Stimulated activated CD8-positive, alpha-beta memory T cell treated with anti-CD3 and anti-CD28 coated beads, Interleukin-15, amount 100 ng/mL, for 48 hours (primary cell): ENCODE measurements around the gene TMEM95.
A peak's percentile ranks its signal among the peaks of the same experiment; 100 is the strongest.

Source experiments
- DNase-seq, 2 donors: peaks; one replicate each; pipeline ENCODE4 v3.0.0-alpha.2; 2020; ENCODE audit warnings: low read depth in 2 of 2

Gene TMEM95, protein sequence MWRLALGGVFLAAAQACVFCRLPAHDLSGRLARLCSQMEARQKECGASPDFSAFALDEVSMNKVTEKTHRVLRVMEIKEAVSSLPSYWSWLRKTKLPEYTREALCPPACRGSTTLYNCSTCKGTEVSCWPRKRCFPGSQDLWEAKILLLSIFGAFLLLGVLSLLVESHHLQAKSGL

DNA sequence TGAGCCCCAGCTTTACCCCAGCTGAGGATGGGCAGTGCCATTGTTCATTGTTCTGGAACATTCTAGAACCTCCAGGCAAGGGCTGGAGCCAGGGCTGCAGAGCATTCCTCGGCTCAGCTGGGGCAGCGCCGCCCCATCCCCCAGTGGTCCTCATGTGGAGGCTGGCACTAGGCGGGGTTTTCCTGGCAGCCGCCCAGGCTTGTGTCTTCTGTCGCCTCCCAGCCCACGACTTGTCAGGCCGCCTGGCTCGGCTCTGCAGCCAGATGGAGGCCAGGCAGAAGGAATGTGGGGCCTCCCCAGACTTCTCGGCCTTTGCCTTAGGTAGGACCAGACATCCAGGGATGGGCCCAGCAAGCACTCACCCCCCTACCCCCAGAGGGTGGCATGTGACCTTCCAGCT, at the start of gene TMEM95:
TSS of gene TMEM95 (plus strand) at position 104 of the 400 bp plus-strand sequence. CDS start at position 153, 49 bp downstream.
- DNase-seq = no peak

DNA sequence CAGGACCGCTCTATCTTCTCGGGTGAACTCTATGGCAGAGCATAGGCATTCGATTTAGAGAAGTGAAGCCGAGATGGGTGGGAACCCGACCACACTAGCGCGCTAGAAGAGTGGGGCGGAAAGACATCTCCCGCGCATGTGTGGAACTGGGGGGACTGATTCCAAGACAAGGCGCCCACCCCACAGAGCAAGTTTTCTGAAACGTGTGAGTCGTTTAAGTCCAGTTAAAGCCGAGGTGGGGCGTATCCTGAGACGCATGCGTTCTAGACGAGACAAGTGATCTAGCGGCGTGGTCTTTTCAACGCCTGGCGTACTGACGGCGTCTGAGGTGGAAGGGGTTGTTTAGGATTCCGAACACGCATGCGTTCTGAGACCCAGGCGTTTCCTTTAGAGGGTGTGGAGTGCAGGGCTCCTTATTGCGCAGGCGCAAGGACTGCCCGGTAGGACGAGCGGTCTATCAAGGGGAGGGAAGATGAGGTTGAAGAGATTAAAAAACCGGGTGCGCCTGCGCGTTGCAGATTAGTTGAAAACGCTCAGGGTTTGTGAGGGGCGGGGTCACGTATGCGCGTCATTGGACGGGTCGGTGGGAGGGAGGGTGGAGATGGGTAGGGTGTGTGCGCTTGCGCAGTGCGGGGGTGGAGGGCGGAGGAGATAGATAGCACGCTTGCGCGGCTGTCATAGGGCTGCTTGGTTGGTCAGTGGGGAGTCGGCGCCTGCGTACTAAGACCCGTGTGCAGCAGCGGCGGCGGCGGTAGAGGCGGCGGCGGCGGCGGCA, 47.9 kb upstream of the TMEM95 start, which contains the start of gene EIF5A:
TSS of gene EIF5A (plus strand) at position 718 of the 775 bp plus-strand sequence. CDS start 2,008 bp downstream, outside the sequence.
- DNase-seq = peak; percentile 100

DNA sequence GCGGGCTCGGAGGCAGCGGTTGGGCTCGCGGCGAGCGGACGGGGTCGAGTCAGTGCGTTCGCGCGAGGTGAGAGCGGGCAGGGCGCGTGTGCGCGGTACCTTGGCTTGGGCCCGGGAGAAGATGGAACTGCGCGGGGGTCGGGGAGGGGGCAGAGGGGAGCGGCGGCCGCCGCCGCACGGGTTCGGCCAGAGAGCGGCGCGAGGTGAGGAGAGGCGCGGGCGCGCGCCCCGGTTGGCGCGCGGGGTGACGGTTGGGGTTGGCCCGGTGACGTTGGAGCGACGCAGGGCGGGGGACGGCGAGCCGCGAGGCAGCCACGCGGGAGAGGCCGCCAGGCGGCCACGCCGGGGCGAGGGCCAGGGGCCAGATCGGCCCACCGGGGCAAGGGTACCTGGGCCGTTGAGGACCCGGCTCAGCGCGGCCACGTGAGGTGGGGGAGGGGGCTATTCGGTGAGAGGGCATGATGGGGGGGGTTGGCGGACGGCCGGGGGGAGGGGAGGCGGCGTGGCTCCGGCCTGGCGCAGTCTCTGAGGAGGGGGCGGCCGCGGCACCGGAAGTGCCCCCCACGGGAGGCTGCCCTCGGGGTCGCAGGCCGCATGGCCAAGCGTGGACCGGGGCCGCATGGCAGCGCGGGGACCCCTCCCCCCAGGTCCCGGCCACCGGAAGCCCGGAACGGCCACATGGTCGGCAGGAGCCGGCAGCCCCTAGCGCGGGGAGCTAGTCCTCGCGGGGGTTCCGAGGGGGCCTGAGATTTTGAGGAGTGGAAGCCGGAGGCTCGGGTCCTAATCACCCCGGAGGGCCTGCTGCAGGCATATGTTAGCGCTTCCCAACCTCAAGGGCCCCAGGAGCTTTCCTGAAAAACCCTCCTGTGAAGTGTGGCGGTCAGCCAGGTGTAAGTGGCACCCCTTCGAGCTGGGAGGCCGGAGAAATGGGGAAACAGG, 47.0 kb upstream of the TMEM95 start:
- no peak for DNase-seq

DNA sequence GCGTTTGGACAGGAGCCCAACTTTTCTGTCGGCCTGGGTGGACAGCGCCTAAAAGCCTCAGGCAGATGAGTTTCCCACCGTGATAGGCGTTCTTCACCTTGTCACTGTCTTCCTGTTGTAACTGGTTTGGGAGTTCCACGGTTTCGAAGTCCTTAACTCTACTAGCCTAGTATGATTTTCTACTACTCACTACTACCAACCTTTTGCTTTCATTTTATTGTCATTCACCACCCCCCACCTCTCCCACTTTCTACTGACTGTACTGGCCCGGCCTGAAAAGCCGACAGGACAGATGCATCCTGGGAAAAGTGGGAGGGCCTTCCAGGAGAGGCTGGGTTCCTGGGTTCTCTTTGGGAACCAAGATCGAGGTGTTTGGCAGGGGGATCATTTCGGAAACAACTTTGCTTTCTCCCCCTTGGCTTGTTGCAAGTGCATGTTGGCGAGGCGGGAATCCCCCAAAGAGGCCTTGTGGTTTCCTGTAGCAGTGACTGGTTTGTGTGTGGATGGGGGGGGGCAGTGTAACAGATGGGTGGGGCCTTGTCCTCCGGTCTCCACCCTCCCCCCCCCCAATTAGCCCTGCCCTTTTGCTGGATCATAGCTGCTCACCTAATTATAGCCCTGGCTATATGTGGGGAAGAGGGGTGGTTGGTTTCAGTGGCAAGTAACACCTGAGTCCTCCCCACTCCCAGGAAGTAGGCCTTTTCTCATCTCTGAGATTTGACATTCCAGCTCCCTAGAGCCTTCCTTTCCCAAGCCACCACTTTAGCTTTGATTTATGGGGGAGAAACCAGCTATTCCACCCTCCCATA, 46.1 kb upstream of the TMEM95 start:
- peak; percentile 74 for DNase-seq

DNA sequence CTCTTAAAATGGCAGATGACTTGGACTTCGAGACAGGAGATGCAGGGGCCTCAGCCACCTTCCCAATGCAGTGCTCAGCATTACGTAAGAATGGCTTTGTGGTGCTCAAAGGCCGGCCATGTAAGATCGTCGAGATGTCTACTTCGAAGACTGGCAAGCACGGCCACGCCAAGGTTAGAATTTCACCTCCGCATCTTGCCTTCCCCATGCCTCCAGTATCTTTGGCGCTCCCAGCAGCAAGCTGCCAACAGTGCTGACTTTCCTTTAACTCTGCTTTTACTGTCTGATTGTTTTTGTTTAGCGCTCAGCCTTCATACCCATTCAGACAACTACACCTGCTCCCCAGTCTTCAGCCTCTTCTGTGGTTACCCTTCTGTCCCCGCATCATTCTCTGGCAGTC, 45.3 kb upstream of the TMEM95 start:
- no peak for DNase-seq

DNA sequence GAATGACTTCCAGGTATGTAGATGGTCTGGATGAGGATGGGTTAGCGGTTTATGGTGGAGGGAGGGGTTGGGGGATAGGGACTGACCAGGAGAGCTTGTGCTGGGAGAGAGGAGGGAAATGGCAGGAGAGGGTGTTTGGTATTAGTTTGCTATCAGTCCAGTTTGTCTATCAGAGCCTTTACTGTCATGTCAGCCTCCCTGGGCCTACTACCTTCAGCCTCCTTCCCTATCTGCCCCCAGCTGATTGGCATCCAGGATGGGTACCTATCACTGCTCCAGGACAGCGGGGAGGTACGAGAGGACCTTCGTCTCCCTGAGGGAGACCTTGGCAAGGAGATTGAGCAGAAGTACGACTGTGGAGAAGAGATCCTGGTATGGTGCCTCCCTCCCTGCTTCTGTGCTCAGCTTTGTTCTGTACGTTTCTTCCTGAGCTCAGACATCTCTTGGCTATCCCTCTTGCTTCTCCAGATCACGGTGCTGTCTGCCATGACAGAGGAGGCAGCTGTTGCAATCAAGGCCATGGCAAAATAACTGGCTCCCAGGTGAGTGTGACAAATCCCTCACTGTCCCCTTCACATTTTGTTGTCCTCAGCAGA, 43.7 kb upstream of the TMEM95 start:
- DNase-seq = no peak

DNA sequence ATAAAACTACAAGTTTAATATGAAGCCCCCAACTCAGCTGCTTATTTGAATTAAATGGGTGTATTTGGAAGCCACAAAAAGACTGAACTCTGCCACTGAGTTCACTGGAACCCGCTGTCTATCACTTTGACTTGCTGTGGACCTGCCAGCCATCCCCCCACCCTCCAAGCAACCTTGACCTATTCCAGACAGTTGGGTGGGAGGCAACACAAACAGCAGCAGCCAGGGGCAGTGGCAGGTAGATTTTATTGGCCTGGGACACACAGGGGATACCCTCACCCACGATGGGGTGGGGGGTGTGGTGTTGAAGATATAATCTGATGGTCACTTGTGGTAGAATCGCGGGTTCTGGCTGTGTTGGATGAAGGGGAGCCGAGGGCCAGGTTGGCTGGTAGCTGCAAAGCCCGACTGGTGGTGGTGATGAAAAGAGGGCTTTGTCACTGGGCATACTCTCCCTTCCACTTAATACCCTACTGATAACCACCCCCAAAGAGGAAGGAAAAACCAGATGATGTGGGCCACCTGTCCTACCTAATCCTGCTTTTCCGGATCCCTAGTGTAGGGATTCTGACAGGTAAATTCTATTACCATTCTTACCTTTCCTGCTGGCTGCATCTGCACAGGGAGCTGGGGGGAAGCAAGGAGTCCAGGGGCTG, 42.4 kb upstream of the TMEM95 start:
- no peak for DNase-seq

DNA sequence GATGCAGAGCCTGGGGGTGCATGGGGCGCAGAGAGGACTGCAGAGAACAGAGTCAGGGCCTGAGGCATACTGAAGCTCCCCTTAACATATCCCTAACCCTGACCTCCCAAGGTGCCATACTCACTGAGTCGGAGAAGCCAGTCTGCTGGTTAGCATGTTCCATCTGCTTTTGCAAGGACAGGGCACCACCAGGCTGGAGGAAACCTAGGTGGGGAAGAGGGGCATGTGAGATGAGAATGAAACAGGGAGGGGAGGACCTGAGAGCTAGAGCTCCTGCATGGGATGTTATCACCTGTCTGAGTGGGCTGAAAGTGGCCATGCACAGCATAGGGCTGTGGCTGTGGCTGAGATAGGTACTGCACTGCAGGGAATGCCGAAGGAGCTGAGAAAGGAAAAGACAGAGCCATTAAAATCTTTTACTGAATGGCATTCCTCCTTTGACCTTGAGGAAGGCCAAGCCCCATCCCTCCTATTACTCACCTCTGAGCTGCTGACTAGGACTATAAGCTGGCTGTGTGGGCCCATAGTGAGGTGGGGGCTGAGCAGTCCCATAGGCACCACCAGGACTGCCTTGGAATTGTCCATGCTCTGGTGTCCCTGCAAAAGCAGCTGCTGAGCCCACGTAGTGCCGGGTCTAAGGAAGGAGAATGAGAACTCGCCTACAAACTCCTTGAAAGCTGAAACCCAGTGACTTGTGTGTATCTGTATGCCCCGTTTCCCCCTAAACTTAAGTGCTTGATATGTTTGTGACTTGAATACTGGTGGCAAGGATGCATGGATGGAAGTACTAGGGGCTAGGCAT, 41.7 kb upstream of the TMEM95 start:
- DNase-seq = no peak

DNA sequence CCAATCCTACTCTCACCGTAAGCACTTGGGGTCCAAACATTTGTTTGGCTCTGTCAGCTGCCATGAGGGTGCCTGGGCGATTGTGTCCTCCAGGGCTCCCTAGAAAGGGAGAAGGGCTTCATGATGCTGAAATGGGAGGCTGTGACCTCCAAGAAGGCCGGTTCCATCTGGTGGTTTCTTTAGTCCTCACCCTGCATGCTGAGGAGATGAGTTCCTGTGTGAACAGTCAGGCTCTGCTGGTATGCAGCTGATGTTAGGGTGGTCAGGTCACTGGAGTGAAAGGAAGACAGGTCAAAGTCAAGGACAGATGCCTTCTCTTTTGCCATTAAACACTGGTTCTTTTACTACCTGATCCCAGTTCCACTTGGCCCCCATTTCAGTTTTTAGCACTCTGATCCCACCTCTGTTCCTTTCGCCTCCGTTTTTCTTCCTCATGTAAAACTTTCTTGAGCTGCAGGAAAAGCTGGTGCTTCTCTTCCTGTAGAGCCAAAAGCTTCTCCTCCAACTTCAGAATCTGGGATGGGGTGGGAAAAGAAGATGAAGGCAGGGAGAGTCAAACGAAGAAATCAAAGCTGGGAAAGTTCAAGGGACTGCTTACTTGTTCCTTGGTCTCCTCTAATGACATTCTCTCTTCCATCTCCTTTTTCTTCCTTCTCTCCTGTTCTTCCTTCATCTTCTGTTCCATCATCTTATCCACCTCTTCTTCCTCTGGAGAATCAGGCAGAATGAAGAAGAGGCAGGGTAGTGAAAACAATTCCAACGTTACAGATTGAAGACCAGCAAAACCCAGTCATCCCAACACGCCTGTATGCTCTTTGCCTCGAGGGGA, 40.9 kb upstream of the TMEM95 start:
- no peak for DNase-seq

DNA sequence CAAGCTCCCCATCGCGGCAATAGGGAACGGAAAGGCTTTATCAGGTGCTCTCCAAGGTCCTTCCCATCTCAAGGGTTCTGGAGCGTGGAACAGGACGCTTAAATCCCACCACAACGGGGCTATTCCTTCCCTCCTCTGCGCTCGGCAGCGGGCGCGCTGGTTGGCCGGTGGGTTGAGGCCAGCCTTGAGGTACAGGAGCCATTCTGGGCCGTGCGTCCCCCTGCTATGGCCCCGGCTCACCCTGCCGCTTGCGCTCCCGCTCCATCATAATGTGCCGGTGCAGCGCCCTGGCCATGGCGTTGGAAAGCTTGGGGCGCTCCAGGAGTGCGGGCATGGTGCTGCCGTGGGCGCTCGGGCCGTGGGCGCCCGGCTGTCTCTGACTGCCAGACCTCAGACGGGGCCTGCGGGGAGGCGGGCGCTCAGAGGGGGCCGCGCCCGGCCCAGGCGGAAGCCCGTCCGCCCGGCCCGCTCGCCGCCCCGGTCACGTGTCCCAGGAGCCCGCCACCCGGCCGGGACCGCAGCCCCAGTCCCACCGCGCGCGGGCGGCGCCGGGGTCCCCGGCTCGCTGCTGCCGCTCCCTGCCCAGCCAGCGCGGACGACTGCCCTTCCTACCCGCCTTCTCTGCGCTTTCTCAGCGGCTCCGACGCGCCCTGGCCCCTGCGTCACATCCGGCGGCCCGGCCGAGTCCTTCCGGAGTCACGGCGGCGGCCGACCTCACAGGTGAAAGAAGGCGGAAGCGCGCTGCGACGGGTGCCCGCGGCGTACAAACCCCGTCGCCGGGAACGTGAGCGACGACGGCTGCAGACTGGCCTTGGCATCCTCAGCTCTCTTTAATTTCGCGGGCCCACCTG, 40.0 kb upstream of the TMEM95 start, which contains the start of gene GPS2:
TSS of gene GPS2 (minus strand) at position 642 of the 851 bp plus-strand sequence. CDS start at position 334, 308 bp downstream.
- peak; percentile 89 to 91 for DNase-seq

DNA sequence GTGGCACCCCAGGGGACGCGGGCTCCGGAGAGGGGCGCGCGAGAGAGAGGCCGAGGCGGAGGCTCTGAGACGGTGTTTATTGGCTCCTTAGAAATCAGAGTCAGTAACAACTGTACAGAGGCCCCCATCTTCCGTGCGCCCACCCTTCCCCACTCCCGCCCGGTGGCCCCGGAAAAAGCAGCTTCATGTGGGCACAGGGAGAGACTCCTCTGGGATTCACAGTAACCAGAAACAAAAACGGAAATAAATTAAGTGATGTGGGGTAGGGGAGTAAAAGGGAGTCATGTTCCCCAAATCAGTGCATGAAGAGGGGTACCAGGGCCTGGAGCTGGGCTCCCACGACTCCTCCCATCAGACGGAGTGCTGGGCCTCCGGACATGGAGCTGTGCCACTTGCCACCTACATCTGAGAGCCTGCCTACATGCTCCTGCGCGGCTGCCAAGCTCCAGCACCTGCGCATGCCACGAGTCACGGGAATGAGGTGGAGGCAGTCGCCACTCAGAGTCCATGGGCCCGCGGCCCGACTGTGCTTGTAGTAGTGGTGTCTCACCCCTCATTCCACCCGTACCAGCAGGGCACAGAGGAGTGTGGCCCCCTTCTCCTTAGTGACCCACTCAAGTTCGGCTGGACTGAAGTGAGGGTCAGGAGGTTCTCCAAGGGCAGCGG, 39.3 kb upstream of the TMEM95 start:
- no peak for DNase-seq

DNA sequence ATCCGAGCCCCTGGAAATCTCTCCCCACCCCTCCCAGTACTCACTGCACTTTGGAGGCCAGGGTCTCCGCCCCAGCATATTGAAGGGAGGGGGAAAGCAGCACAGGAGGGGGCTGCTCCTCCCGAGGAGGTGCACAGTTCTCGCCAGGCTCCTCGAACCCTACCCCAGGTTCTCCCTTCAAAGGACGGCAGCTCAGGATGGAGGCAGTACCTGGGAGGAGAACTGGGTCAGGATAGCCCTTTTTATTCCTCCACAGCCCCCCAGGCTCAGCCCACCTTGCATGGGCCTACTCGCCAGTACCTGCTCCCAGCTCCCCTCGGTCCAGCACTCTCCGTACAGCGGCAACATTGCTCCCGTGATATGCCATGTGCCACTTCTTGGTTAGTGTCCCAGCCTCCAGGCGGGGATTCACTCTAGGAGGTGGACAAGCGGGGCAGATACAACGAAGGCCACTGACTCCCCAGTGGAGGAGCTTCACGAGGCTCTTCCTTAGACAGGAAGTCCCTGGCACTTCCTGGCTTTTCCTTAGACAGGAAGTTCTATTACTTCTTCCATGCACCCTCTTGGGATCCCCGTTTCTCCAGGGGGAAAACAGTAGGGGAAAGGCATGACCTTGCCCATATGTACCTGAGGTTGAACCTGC, 37.7 kb upstream of the TMEM95 start:
- DNase-seq = no peak

DNA sequence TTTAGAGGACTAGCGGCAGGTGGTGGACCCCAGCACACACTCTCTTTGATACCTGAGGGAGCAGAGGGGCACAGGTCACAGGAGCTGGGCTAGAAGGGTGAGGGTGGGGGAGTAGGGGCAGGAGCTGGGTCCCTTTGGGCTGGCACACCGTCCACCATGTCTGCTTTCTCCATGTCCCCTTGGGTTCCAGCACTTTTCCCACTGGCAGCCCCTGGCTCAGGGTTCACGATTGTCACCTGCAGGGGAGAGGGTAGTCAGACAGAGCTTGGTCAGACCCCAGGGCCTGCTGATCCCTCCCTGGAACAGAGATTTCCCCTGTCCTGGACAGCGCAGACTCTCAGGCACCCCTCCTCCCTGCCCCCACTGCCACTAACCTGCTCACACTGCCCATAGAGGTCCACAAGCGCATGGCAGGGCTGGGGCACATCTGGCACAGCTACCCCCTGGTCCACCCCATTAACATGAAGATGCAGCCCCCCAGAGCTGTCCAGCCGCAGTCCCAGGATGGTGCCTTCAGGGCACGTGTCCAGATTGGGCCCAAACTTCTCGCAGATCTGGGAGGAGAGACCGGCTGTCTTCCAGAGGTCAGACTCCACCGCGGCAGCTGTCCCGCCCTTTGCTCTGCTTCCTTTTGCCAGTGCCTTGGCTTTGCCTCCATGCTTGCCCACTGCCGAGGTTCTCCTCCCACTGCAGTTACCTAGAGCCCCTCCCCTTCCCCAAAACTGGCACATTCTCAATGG, 36.7 kb upstream of the TMEM95 start:
- DNase-seq = no peak

DNA sequence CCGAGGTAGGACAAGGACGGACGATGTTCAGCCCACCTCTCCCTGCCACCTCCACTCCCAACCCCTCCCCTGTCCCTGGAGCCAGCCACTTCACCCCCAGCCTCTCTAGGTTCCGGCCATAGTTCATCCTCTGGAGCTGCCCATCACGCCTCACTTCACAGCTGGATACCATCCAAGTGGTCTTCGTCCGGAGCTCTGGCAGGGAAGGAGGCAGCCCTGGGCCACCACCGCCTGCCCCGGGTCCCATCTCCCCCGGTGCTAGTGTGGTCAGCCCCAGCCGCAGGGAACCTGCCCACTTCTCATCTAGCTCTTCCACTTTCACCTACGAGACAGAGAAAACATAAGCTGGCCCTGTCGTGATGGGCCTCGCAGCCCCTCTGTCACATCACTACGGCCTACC, 33.5 kb upstream of the TMEM95 start:
- DNase-seq = no peak

DNA sequence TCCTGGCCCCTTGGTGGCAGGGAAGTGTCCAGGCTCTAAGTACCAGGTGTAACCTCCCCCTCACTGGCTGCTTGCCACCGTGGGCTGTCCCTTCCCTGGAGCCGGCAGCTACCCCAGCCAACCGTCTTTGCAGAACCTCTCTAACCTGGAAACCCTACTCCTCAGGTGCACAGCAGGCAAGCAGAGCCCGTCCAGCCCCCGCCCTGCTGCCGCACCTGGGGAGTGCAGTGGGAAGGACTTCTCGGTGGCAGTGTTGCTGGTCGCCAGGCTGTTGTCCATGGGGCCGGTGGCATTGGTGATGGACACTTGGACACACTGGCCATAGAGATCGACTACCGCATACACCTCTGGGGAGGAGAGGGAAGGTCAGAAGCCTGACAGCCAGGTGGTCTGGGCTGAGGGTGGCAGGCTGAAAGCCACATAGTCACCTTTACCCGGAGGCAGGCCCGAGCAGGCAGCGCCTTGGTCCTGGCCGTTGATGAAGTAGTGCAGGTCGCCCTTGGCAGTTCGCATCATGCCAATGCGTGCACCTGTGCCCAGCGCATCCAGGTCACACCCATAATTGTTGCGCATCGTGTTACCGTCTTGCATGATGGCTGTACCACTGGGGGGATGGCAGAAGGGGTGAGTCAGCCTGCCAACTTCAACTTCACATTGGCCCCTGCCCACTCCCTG, 32.3 kb upstream of the TMEM95 start:
- no peak for DNase-seq
